ENCODE measurements around the gene ULK4.
"Not testable (repeated sequence)": the region's sequence is repeated elsewhere in the genome, so short reads cannot be mapped to it uniquely, and the experiment has no call there.

Gene ULK4

DNA sequence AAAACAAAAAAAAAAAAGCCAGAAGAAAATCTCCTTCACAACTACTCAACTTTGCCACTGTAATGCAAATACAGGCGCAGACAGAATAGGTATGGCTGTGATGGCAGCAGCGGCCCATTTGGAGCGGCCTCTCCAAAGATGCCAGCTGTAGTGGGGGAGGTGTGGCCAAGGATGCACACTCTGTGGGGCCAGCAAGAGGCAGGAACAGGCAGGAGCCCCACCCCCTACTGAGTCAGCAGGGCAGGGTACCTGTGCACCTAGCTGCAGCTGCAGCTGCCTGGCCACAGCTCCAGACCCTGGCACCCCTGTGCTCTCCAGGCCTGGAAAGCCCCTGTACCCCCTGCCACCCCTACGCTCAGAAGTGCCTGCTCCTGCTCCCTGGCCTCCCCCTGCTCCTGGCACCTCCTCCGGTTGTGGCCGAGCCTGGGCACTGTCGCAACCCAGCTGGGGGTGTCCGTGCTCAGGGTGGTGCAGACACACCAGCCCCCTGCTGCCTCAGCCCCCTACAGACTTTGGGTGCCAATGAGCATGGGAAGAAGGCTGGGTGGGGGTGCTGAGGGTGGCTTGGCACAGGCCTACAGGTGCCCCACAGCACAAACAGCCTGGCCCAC is 312.7 kb downstream of the ULK4 start:
- no peak for DNase-seq (ENCODE audit: low read depth in 2 of 2)

DNA sequence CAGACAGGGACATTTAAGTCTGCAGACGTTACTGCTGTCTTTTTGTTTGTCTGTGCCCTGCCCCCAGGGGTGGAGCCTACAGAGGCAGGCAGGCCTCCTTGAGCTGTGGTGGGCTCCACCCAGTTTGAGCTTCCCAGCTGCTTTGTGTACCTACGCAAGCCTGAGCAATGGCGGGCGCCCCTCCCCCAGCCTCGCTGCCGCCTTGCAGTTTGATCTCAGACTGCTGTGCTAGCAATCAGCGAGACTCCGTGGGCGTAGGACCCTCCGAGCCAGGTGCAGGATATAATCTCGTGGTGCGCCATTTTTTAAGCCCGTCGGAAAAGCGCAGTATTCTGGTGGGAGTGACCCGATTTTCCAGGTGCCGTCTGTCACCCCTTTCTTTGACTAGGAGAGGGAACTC is 314.2 kb downstream of the ULK4 start:
- not testable (repeated sequence) for DNase-seq (ENCODE audit: low read depth in 2 of 2)

DNA sequence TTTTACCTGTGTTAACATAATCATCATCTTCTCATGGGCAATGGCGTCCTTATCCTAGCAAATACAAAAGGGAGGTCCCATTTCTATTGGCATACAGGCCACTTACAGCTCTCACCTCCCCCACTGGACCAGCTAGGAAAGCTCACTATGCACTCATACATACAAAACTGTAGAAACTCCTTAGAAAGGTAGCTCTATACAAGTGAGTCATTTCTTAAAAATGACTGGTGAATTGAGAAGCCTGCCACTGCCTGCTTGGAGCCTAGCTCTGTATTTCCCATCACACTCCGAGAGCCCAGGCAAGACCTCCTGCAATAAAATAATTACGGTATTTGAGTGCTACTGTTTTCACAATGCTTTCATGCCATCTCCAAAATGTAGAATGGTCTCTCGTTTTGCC is 321.8 kb downstream of the ULK4 start:
- DNase-seq (ENCODE audit: low read depth in 2 of 2): no peak

DNA sequence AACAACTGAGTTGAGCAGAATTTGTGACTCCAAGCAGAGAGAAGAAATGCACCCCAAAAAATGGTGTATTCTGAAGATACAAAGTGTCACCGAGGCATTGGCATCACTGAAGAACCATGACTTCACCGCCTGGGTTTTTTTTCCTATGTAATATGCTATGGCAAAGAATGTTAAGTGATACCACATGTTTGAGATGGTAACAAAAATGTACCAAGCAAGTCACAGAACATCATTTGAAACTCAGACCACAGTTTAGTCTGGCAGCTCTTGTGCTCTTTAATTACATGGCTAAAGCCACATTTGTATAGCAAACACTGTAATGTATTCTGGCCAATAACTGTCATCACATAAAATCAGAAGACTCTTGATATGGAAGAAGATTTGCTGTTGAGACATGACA is 323.5 kb downstream of the ULK4 start:
- DNase-seq (ENCODE audit: low read depth in 2 of 2): peak in 1 of 2 experiments; percentile 5

DNA sequence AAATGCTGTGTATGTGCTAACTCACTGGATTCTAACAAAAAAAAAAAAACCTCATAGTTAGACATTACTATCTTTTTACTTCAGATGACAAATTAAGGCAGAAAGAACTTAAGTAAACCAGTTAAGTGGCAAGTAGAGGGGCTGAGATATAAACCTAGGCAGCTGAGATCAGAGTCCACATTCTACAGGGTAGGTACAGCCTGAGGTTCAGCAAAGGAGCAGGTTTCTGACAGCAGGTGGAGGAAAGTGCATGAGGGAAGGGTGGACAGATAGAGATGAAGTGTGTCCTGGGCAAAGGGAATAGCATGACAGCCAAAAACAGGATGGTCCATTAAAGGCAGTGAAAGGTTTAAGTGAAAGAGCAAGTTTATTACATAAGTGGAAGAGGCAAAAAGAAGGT is 329.2 kb downstream of the ULK4 start:
- DNase-seq (ENCODE audit: low read depth in 2 of 2): no peak

DNA sequence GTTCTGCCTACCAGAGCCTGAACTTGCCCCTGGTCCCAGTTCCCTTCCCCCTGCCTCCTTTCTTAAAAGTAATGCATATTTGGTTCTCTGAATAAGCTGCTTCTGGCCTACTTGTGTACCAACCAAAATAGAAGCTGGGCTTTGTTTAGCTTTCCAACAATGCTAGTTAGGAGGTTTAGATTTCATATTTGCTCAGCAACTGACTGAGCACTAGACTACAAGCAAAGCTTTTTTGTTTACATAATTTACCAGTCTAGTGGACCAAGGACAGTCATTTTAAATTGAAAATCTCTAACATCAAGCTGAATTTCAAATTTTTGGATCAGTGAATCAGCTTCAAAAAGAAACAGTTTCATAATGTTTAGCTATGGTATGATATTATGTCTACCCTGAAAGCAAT is 331.2 kb downstream of the ULK4 start:
- no peak for DNase-seq (ENCODE audit: low read depth in 2 of 2)

DNA sequence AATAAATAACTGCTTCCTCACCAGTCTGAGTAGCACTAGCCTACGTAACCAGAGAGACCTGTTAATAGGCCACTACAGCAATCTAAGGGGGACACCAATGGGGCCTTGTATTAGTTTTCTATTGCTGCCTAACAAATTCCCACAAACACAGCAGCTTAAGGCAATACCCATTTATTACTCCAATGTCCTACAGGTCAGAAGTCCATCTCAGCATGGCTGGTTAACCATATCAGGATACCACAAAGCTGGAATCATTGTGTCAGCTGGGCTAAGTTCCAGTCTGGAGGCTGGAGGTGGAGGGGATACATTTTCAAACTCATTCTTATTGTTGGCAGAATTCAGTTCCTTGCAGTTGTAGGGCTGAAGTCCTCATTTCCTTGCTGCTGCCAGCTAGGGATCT is 331.9 kb downstream of the ULK4 start:
- DNase-seq (ENCODE audit: low read depth in 2 of 2): no peak

DNA sequence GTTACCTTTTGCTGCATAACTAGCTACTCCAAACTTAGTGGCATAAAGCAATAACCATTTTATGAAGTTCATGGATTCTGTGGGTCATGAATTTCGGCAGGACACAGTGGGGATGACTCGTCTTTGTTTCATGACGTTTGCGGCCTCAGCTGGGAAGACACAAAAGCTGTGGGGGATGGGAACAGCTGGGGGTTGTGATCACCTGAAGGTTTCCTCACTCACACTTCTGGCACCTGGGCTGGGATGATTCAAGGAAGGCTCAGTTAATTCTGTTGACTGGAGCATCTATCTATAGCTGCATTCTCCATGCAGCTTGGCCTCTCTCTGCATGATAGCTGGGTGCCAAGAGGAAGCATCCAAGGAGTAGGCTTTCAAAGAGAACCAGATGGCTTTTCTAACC is 332.8 kb downstream of the ULK4 start:
- DNase-seq (ENCODE audit: low read depth in 2 of 2): no peak

DNA sequence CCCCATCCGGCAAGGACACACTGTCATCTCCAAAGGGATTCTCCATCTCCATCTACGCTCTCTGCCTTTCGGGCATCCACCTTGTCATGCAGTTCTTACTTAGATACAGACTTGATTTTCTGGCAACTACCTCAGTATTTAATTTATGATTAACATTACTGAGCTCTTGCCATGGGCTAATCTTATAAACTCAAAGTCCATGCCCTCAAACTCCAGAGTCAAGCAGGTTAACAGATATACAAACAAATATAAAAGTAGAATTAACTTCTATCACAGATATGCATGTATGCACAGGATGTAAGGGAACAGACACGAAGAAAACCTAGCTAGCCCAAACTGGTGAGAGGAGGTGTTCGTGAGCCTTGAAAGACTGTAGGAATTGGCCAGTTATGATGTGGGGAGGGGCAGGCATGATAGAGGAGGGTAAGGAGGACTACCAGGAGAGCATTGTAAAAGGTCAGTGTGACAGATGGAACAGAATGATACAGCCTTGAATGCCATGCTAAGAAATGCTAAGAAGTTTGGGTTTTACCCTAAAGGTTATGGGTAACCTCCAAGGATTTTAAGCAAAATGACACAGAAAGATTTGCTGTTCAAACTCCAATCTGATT is 334.3 kb downstream of the ULK4 start:
- DNase-seq (ENCODE audit: low read depth in 2 of 2): no peak

DNA sequence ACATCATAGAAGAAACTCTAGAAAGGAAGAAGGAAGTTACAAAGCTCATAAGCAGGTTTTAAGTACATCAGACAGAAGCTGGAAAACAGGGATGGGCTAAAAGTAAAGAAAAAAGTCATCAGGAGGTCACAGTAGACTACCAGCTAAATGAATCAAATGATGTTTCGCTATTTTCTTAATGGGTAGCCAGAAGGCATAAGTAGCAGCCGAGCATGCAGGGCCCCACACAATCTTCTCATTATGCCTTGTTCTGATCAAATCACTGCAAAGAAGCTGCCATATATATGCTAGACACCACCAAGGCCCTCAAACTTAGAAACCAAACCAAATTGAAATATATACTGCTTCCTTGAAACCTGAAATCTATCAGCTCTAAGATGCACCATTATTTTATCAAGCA is 349.1 kb downstream of the ULK4 start:
- no peak for DNase-seq (ENCODE audit: low read depth in 2 of 2)

DNA sequence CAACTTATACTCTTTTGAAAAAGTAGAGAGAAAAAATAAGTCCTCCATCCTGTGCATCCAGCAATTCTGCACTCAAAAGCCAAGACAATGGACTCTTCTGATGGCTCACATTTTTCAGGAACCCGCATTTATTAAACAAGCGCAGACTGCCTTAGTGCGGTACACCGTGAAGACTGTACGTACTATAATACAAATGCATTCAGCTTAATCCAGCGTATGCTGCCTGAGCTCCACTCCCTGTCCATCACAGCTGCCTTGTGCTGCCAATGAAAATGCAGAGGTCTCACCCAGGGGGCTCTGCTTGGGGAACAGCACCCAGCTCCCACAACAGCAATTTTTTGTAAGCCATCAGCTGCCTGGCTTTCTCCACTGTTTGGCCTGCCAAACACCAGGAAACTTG is 350.9 kb downstream of the ULK4 start:
- no peak for DNase-seq (ENCODE audit: low read depth in 2 of 2)

DNA sequence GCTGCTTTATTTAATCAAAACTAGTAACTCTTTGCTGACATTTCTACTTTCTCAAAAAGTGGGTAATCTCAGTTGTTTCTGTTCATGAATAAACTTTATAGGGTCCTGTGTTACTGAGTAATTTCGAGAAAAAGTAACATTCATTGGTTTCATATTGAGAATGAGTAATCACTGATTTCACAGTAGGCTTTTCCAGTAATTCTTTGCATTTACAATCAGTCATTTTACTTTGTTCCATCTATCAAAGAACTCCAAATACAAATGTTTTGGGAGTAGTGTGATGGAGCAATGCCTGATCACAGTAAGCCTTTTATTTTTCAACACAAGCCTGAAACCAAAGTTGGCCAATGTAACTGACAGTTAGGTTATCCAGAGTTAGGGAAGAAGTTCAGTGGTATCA is 353.6 kb downstream of the ULK4 start:
- no peak for DNase-seq (ENCODE audit: low read depth in 2 of 2)

DNA sequence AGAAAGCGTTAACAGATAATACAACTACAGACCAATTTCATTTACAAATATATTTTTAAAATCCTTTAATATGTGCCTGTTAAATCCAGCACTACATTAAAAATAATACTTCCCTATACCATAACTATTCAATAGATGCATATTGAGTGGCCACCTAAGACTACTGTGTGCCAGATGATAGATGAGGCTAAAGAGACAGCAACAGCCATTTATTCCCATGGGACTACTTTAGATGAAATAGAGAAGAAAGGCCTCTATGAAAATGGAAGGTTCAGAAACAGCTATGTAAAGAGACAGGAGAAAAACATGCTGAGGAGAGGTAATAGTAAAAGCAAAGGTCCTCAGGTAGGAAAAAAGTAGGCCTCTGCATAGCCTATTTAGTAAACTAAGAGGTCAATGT is 358.1 kb downstream of the ULK4 start:
- no peak for DNase-seq (ENCODE audit: low read depth in 2 of 2)

DNA sequence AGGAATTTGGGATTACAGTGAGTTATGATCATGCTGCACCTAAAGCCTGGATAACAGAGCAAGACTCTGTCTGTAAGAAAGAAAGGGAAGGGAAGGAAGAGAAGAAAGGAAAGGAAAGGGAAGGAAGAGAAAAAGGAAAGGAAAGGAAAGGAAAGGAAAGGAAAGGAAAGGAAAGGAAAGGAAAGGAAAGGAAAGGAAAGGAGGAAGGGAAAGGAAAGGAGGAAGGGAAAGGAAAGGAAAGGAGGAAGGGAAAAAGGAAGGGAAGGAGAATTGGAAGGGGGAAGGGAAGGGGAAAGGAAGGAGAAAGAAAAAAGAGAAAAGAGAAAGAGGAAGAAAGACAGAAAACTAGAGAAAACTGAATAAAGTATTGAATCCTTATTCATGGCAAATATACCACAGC is 359.8 kb downstream of the ULK4 start:
- DNase-seq (ENCODE audit: low read depth in 2 of 2): no peak

DNA sequence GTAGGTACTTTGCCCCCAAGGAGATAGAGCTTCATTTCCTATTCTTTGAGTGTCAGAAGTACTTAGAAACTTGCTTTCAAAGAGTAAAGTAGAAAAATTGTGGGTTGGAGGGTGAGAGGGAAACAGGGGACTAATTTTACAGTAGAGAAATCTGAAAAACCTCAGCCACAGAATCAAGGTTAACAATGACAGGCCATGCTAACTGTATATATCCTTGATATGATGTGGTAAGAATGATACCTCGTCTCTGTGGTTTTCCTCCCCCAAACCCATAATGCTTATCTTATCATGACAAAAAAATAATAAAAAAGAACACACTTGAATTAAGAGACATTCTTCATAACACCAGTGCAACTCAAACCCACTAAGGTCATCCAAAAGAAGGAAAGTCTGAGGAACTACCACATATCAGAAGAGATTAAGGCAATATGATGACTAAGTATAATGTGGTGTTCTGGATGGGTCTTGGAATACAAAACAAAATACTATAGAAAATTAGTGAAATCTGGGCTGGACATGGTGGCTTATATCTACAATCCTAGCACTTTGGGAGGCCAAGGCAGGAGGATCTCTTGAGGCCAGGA is 360.4 kb downstream of the ULK4 start:
- no peak for DNase-seq (ENCODE audit: low read depth in 2 of 2)

DNA sequence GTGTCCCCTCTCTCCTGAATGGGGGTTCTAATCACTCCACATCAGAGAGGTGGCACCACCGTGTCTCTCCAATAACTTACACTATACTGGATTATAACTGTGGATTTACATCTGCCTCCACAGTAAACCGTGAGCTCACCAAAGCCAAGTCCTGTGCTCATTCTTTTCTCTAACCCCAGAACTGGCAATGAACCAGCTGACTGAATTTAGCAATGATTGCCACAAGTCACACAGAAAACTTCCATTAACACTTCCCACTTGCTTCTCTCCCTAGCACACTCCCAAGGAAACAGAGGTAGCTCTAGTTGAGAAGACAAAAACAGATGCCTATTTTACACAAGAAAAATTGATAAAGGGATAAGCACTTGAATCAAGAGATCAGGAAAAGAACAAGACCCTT is 361.3 kb downstream of the ULK4 start:
- DNase-seq (ENCODE audit: low read depth in 2 of 2): peak; percentile 31

DNA sequence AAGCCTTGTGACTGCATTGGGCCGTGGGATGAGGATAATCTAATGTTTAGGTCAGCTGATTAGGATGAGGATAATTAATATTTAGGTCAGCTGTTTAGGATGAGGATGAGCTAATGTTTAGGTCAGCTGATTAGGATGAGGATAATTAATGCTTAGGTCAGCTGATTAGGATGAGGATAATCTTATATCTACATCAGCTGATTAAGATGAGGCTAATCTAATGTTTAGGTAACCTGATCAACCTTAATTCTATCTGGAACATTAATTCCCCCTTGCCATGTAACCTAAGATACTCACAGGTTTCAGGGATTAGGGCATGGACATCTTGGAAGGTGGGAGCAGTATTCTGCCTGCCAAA is 362.8 kb downstream of the ULK4 start:
- DNase-seq (ENCODE audit: low read depth in 2 of 2): no peak

DNA sequence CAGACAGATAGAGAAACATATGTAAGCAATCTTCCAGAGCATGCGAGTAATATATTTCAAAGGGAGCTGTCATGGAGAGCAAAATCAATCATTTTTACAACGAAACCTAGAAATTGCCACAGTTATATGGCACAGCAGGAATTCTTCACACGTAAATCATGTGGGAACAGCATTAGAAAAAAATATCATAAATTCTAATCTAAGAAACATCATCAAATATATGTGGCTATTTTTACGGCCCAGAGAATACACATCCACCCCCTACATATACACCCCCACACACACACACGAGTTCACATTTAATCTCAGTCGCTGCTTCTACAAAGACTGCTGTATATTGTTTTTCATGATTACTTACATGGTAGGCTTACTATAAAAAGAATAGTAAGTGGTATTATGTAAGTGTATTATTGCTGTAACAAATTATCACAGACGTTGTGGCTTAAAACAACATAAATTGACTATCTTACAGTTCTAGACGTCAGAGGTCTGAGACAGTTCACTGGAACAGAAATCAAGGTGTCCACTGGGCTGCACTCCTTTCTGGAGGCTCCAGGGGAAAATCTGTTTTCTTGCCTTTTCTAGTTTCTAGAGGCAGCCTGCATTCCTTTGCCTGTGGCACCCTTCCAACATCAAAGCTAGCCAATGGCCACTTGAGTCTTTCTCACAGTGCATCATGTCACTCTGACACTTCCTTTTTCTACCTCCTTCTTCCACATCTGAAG is 363.3 kb downstream of the ULK4 start:
- peak; percentile 82 to 84 for DNase-seq (ENCODE audit: low read depth in 2 of 2)

DNA sequence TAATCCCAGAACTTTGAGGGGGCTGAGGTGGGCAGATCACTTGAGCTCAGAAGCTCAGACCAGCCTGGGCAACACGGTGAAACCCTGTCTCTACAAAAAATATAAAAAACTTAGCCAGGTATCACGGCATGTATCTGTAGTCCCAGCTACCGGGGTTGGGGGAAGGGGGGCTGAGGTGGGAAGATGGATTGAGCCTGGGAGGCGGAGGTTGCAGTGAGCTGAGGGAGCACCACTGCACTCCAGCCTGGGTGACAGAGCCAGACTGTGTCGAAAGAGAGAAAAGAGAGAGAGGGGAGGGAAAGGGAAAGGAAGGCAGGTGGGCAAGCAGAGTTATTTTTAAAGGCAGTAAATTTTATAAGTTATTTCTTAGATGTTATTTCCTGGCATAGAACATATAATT is 368.1 kb downstream of the ULK4 start:
- no peak for DNase-seq (ENCODE audit: low read depth in 2 of 2)

DNA sequence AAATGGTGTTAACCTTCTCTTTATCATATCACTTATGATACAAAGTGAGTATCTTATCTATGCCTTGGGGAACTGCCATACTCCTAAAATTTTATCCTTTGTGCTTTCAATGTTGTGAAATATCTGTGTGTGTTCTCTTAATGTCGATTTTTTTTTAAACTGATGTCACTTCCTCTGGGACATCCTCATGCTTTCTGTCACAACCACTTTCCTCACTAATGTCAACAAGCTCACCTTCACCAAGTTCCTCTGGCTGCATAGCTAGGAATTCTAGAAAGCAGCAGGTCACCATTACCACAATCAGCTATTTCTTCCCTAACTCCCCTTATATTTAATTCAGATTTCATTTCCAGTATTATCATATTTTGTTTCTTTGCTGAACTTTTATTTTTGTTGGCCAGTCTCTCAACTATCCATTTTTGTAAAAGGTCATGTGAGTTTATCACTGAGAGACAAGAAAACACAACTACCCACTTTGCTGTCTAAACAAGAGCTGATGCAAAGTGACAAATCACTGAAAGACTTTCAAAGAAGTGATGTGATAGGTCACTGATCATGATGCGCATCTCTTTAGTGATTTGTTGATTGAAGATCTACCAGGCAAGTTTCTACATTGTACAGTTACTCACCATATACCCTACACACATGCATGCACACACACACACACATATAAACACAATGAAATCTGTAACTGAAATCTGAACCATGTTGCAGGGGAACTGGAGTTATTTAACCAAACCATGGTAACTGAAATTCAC is 369.0 kb downstream of the ULK4 start:
- DNase-seq (ENCODE audit: low read depth in 2 of 2): no peak

DNA sequence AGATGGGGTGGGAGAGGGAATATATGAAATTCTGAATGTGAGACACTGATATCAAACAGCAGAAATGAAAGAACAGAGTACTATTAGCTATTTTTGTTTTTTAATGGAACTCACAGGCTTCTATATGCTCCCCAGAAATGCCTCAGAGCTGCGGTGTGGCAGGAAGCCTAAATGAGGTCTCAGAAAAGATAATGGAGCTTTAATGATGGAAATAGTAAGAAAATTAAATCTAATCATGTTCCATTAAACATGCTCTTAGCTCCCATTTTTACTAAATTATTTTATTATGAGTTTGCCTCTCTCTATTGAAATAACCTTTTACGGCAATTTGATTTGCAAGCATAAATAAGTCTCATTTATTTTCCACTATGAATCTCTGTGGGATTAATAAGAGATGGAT is 378.9 kb downstream of the ULK4 start:
- DNase-seq (ENCODE audit: low read depth in 2 of 2): no peak

DNA sequence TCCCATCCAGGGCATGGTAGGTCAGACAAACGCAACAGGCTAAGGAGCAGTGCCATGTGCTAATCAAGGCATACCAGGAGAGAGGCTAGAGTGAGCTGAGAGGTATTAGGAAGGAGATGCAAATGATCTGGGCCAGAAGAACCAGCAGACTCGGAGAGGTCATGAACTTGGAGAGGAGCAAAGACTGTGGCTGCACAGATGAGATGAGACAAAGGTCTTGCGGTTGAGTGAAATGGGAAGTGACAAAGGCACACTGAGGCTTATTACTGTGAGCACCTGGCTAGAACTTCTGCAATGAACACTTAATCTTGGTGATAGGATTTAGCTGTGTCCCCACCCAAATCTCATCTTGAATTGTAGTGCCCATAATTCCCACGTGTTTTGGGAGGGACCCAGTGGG is 380.2 kb downstream of the ULK4 start:
- no peak for DNase-seq (ENCODE audit: low read depth in 2 of 2)

Measured in fibroblast of skin of left quadriceps (primary cell).